Left lung (tissue), 10 donors: Measurements from ENCODE around the gene IL1RN. TPM values are rescaled to one million over a fixed set of nuclear protein-coding genes. Genes with fewer than 3 reads are reported as not detected.
"Not testable (repeated sequence)": the region's sequence is repeated elsewhere in the genome, so short reads cannot be mapped to it uniquely, and the experiment has no call there.

ENCODE experiments used
- ATAC-seq: fragments of 200-7000 bp; cut with Tn5 transposase; one replicate; pipeline ENCODE4 v1.9.1; 2020; ENCODE audit warnings: moderate library complexity
- DNase-seq, 4 donors: peaks; one replicate each; pipeline ENCODE4 v3.0.0-alpha.2; 2013 to 2020
- H3K27ac ChIP-seq, 2 donors: fragments of 200-600 bp; sonication (generic) in 1 of 2; one replicate each; pipeline versions ENCODE4 v1.5.0 to v1.8.0; 2020 to 2021
- H3K27me3 ChIP-seq, 2 donors: fragments of 200-600 bp; sonication (generic) in 1 of 2; one replicate each; pipeline versions ENCODE4 v1.5.0 to v1.8.0; 2020 to 2021
- H3K36me3 ChIP-seq, 2 donors: fragments of 200-600 bp; sonication (generic) in 1 of 2; one replicate each; pipeline versions ENCODE4 v1.5.0 to v1.8.0; 2020 to 2021
- H3K4me1 ChIP-seq, 2 donors: fragments of 200-600 bp; one replicate each; pipeline ENCODE4 v1.8.0; 2021
- H3K4me3 ChIP-seq, 2 donors: fragments of 200-600 bp; sonication (generic) in 1 of 2; one replicate each; pipeline versions ENCODE4 v1.5.0 to v1.8.0; 2020 to 2021; ENCODE audit warnings: mild to moderate bottlenecking in 1 of 2
- H3K9me3 ChIP-seq, 2 donors: fragments of 200-600 bp; sonication (generic) in 1 of 2; one replicate each; pipeline versions ENCODE4 v1.5.0 to v1.8.0; 2020 to 2021
- CTCF ChIP-seq, 2 donors: fragments of 200-600 bp; sonication (generic) in 1 of 2; IDR thresholded peaks; one replicate each; pipeline versions ENCODE4 v1.5.0 to v1.8.0; 2021; ENCODE audit warnings: antibody characterized with exemption in 2 of 2
- intact Hi-C, 2 donors: fragments of 100-400 bp; cut with DNase I; formaldehyde crosslinking; loops; one replicate each; pipeline versions ENCODE4 v1.11.2 to v1.14.2; 2022
- polyA plus RNA-seq, 6 donors: library from polyadenylated mRNA; unstranded; fragments of 120-200 nt; gene quantifications; one replicate each; pipeline ENCODE4 v1.2.1, GENCODE V29; 2013; ENCODE audit not compliant: insufficient read length in 6 of 6
- total RNA-seq, 2 donors: library from RNA; stranded (reverse); fragmentation: NEBNext Ultra II Directional; extraction: Animal tissue kit (Norgen Biotek cat#: 25700); gene quantifications; one replicate each; pipeline ENCODE4 v1.2.1, GENCODE V29; 2021
- donor health status: DM: no; HTN: yes; CAD: no.
- donor health status: DM: no; HTN: no; CAD: no.

The IL1RN gene
- total and polyA plus RNA-seq, 8 donors: 0.52 to 67.1 (median 1.4) TPM

- no peak for TF ChIP-seq CTCF (IDR thresholded peaks at IDR 0.05)
- H3K36me3 ChIP-seq: no peaks in the 10 kb centered on the region
- H3K9me3 ChIP-seq: no peaks in the 10 kb centered on the region
- no peak overlapping the region for H3K27ac ChIP-seq
- peaks cover 0 to 5% of the 10 kb centered on the region in 2 donors for H3K4me1 ChIP-seq
- peaks cover 0 to 4% of the 10 kb centered on the region in 2 donors for H3K27me3 ChIP-seq
- no peak for DNase-seq
- peak; percentile 62 for ATAC-seq
- intact Hi-C loops: no loop called here
- H3K4me3 ChIP-seq: no peak overlapping the region
Observed at GRCh38 chr2:113088213-113088992, 39.0 kb upstream of the IL1RN start.

GRCh38 chr2:113089916-113090315 lies 37.5 kb upstream of the IL1RN start:
- H3K4me1 ChIP-seq: peaks cover 0 to 5% of the 10 kb centered on the region in 2 donors
- H3K9me3 ChIP-seq: no peaks in the 10 kb centered on the region
- no peaks in the 10 kb centered on the region for H3K36me3 ChIP-seq
- H3K27ac ChIP-seq: no peak overlapping the region
- H3K27me3 ChIP-seq: no peaks in the 10 kb centered on the region
- ATAC-seq: no peak
- H3K4me3 ChIP-seq: no peak overlapping the region
- TF ChIP-seq CTCF (IDR thresholded peaks at IDR 0.05): no peak
- intact Hi-C loops: no loop called here
- DNase-seq: no peak

GRCh38 chr2:113091231-113091896 lies 36.0 kb upstream of the IL1RN start:
- Histone ChIP-seq H3K4me3 (no peak overlapping the region), H3K4me1 (peaks cover 0 to 5% of the 10 kb centered on the region in 2 donors), H3K27ac (no peak overlapping the region), H3K9me3 (peaks cover 0 to 3% of the 10 kb centered on the region in 2 donors), H3K27me3 (no peaks in the 10 kb centered on the region), H3K36me3 (no peaks in the 10 kb centered on the region)
- ATAC-seq (no peak), DNase-seq (no peak)
- intact Hi-C loops: no loop called here
- TF ChIP-seq CTCF (IDR thresholded peaks at IDR 0.05): no peak

GRCh38 chr2:113092864-113093612 lies 34.4 kb upstream of the IL1RN start:
- intact Hi-C loops: no loop called here
- DNase-seq (no peak), ATAC-seq (no peak)
- H3K4me3 ChIP-seq: no peak overlapping the region
- peaks cover 0 to 5% of the 10 kb centered on the region in 2 donors for H3K4me1 ChIP-seq
- no peak for TF ChIP-seq CTCF (IDR thresholded peaks at IDR 0.05)
- H3K27ac ChIP-seq: no peak overlapping the region
- no peaks in the 10 kb centered on the region for H3K27me3 ChIP-seq
- peaks cover 0 to 4% of the 10 kb centered on the region in 2 donors for H3K9me3 ChIP-seq
- H3K36me3 ChIP-seq: no peaks in the 10 kb centered on the region

- Histone ChIP-seq H3K9me3 (peaks cover 0 to 4% of the 10 kb centered on the region in 2 donors), H3K4me1 (peaks cover 0 to 5% of the 10 kb centered on the region in 2 donors), H3K4me3 (no peak overlapping the region), H3K36me3 (no peaks in the 10 kb centered on the region), H3K27me3 (no peaks in the 10 kb centered on the region), H3K27ac (no peak overlapping the region)
- intact Hi-C loops: no loop called here
- ATAC-seq (no peak), DNase-seq (no peak)
- no peak for TF ChIP-seq CTCF (IDR thresholded peaks at IDR 0.05)
Observed at GRCh38 chr2:113093613-113093977, 33.8 kb upstream of the IL1RN start.

GRCh38 chr2:113096306-113096705 lies 31.1 kb upstream of the IL1RN start:
- DNase-seq, ATAC-seq, H3K27ac ChIP-seq, H3K36me3 ChIP-seq, H3K4me3 ChIP-seq, H3K4me1 ChIP-seq, intact Hi-C loops, H3K9me3 ChIP-seq, H3K27me3 ChIP-seq: not testable (repeated sequence)

- intact Hi-C loops, H3K27ac ChIP-seq, H3K9me3 ChIP-seq, ATAC-seq, H3K27me3 ChIP-seq, H3K4me3 ChIP-seq, H3K36me3 ChIP-seq, H3K4me1 ChIP-seq, DNase-seq: not testable (repeated sequence)
Observed at GRCh38 chr2:113096842-113097618, 30.4 kb upstream of the IL1RN start.
